COR-L47 (cell line): ENCODE data around the gene RFX2.
A peak's percentile ranks its signal among the peaks of the same experiment; 100 is the strongest.
"Not testable (repeated sequence)": the region's sequence is repeated elsewhere in the genome, so short reads cannot be mapped to it uniquely, and the experiment has no call there.

Experiments used
- DNase-seq: peaks from one replicate; lab custom pipeline; 2025; lab: John Stamatoyannopoulos, UW

Gene RFX2

DNA sequence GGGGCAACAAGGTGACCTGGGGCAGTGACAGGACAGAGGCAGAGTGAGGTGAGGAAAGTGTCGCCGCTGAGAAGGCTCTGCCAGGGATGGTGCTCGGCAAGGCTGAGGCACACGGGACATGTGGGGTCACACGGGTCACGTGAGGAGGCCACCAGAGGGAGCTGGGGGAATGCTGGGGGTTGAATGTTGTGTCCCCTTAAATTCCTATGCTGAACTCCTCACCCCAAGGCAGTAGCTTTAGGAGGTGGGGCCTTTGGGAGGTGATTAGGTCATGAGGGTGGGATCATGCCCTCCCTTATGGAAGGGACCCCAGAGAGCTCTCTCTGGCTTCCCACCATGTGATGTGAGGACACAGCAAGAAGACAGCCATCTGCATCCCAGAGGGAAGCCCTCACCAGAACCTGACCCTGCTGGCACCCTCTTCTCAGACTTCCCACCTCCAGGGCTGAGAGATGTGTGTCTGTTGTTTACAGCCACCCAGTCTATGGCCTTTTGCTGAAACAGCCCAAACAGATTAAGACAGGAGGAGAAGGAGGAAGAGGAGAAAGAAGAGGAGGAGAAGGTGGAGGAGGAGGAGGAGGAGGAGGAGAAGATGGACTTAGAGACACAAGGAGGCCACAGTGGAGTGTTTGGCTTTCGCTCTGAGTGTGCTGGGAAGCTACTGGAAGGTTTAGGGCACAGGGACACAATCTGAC, 35.4 kb downstream of the RFX2 start:
- DNase-seq, result no peak

DNA sequence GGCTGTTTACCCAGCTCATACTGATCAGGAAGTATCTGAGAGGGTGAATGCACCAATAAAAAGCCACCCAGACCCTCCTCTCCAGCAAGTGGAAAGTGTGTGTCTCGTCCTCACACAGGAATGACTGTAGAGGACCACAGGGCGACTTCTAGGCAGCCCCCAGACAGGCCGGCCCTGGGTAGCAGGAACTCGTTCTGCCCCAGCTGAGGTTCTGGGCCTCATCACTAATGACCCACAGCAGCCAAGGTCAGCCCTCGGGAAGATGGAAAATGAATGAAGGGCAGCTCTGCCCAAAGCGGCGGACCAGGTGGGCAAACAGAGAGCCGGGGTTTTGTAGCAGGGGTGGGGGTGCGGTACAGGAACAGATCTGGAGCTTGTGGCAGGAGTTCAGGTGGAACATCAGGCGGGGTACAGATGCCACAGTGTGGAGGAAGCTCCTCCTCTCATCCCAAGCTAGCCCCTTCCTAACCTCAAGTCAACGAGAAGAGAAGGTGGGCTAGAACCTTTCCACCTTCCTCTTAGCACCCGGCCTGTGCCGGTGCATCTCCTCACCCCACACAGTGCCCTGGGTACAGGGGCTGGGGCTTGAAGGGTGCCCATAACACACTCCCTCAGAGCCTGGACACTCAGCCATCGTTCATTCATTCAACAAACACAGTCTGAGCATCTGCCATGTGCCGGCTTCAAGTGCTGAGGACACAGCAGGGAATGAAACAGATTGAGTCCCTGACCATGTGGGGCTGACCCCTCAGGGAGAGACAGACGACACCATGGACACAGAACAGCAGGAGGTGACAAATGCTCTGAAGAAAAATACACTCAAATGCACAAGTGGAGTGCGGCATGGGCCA, 36.2 kb downstream of the RFX2 start:
- DNase-seq, result no peak

DNA sequence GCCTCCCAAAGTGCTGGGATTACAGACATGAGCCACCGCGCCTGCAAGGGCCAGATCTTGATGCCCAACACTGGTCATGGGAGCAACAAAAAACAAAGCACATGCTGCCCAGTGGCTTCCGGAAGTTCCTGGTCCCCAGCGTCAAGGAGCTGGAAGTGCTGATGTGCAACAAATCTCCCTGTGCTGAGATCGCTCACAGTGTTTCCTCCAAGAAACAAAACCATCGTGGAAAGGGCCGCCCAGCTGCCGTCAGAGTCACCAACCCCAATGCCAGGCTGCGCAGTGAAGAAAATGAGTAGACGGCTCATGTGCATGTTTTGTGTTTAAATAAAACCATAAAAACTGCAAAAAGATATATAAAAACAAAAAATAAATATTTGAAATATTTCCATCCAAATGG, 37.1 kb downstream of the RFX2 start:
- not testable (repeated sequence) for DNase-seq

DNA sequence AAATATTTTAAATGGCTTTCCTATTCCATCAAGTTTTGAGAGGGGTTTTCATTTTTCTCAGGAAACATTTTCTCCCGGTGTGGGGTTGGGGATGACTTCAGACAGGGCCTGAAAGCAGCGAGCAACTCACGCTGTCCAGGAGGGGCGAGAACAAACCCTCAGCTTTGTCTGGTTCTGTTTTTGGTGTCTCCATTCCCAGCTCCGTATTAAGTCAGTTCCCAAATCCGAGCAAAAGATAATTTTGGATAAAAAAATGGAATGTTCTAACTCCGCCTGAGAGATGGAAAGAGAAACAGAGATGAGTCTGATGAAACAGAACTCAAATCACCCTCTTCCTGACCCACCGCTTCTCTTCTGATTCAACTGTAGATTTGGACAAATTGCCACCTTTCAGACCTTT, 38.4 kb downstream of the RFX2 start:
- no peak for DNase-seq

DNA sequence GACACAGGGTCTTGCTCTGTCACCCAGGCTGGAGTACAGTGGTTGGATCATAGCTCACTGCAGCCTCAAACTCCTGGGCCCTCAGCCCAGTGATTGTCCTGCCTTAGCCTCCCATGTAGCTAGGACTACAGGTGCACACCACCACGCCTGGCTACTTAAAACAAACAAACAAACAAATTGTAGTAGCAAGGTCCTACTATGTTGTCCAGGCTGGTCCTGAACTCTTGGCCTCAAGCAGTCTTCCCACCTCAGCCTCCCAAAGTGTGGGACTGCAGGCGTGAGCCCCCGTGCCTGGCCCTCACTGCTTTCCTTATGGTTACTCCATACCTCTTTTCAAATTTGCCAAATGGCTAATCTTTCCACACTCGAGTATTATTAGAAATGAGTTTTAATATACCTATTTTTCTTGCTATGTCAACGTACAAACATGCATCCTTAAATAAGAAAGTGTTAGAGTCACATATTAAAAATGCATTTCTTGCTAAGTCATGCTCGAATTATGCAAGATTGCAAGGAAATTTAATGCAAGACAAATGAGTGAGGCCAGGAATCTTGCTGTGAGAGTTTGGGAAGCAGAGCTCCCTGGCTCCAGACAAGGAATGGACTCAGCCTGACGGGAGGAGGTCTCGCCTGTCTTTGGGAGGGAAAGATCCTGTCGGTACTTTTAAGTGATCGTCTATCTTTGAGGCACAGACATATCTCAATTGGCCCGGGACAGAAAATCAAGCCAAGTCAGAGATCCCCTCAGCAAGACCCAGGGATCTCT, 39.4 kb downstream of the RFX2 start:
- no peak for DNase-seq

DNA sequence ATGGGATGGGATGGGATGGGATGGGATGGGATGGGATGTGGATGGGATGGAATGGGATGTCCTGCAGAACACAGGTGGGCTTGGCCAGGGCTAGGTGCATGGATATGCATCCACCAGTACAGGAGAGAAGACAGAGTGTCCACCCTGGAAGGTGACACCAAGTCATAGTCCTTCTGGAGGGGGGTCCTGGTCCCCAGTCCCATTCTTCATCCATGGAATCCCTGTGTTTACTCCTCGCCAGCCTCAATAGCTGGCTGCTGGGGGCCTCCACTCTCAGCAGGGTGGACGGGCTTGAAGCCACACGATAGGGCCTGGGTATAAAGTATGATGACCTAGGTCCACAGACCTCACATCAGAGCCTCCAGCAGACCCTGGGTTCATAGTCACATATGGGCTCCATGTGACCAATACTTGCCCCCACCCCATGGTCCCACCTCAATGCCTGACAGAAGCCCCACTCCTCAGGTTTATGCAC, 40.1 kb downstream of the RFX2 start:
- no peak for DNase-seq

DNA sequence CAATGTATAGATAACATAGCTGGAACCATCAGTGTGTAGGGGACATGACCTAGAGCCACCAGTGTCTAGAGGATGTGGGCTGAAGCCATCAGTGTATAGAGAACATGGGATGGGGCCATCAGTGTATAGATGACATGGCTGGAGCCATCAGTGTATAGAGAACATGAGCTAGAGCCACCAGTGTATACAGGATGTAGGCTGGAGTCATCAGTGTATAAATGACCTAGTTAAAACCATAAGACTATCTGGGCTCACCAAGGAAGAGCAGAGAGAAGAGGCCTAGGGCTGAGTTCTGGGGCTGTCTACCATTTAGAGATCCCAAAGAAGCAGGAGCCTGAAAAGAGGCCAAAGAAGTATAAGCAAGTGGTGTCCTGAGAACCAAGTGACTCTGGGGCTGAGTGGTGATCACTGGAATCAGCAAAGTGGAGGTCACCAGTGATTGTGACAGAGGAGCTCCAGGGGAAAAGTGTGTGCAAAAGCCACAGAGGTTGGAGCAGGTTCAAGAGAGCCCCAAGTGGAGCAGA, 41.0 kb downstream of the RFX2 start:
- no peak for DNase-seq

DNA sequence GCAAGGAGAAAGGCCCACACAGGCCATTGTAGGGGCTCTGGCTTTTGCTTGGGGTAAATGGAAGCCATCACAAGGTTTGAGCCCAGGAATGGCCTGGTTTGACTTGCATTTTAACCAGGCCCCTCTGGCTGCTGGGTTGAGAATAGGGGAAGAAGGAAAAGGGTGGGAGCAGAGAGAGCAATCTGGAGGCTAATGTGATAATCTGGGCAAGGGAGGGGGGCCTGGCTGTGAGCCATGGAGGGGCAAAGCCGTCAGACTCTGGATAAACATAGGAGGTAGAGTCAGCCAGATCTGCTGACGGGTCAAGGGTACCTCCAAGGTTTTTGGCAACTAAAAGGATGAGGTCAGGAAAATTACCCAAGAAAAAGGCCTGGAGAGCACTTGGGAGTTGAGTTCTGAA, 41.6 kb downstream of the RFX2 start:
- no peak for DNase-seq

DNA sequence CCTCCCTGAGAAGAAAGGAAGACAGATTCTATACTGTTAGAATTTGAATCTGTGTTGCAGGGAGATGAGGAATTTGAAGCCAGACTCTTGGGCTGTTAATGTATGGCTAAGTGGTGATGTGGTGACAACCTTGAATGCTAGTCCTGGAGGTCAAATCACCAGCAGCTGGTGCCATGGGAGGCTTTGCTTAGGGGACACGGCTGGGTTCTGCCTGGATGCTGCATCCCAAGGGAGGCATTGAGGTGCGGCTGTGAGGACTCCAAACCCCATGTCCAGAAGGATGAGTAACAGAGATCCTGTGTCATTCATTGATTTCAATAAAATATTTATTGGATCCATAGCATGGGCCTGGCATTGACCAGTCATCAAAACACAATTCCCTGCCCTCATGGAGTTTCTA, 42.3 kb downstream of the RFX2 start:
- no peak for DNase-seq

DNA sequence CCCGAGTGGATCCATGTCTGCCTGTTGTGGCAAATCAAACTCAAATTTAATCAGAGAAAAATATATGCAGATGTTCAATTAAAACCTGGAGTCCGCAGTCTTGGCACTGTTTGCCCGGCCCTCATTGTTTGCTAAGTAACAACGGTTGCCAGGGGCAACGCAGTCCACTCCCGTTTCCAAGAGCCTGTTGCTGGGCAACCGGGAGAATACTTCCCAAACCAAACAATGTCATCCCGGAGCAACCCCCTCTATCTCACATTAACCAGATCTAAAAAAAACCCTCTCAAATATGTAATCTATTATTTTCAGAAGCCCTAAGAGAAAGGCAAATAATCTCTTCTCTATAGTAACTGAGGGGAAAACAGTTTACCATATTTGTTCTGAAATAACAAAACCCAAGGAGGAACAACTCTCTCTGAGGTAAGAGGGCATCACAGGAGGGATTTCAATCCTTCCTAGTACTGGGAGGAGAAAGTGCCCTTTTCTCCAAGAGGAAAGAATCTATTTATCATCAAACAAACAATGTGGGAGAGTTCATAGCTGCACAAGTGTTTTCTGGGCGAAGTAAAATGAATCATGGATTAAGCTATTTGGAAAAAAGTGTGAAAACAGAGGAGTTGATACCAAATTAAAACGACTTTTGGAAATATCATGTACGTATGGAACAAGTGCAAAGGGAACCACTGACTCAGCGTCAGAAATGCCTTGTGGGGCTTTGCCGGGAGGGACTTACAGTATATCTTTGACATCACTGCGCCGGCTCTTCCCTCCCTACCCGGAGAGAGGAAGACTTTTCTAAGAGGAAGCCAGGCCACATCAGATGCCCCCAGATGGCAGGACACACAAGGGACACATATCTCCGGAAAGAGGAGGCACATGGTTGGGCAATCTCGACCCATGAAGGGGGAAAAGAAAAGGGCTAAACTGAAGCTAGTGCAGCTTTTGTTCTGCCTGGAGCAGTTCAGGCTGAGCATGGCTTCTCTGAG, 43.3 kb downstream of the RFX2 start:
- DNase-seq, result peak; percentile 99

DNA sequence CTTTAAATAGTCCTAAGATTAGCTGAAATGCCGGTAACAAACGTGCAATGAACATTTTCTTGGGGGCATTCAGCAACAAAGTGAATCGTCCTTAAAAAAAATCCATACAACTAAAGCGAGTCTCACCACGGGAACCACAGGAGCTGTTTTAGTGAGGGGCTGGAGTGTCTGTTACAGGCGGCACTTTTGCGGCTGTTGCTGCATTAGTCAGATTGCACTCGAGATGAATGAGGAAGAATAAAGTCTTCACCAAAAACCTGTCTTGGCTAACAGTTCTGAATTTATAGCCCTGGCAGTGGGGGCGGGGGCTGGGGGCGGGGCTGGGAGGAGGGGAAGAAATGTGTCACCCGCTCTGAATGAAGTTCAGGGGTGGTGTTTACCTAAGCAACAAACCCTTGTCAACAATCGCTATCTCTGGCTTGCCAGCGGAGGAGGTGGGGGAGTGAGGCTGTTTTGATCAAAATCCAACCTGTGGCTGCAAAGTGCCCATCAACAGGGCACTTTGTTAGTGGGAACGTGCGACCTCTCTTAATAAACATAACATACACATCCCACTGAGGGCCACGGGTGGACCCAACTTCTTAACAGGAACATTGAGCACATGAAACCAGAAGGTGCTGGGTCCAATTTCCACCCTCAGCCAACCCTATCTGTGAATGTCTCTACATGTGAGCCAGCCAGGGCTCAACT, 44.5 kb downstream of the RFX2 start:
- peak; percentile 70 for DNase-seq

DNA sequence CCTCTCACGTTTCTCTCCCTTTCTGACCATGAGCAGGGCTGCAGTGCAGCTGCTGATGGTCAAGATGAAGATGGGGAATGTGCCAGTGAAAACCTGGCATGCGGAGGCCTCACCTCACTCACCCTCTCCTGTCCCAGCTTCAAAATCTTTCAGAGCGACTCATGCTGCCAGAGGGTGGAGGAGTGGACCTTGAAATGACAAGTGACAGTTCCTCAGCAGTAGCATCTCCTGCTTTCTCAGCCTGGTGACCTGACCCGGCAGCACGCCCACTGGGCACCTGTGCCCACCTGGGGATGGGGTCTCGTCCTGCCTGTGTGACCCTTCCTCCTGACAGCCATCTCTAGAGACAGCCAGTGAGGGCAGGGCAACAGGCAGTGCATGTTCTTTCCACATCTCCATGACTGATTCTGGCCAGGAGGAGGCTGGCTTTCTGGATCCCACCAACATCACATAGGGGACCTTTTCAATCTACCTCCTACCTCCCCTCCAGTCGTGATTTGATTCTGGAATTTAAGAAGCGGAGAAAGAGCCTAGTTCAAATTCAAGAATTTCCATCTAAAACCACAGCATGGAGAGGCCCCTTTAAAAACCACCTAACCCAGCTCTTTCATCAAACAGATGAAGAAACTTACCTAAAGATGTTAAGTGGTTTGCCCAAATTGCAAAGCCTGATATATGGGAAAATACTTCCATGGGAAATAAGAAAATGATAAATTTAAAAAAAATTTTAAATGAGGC, 45.8 kb downstream of the RFX2 start:
- DNase-seq, result no peak

DNA sequence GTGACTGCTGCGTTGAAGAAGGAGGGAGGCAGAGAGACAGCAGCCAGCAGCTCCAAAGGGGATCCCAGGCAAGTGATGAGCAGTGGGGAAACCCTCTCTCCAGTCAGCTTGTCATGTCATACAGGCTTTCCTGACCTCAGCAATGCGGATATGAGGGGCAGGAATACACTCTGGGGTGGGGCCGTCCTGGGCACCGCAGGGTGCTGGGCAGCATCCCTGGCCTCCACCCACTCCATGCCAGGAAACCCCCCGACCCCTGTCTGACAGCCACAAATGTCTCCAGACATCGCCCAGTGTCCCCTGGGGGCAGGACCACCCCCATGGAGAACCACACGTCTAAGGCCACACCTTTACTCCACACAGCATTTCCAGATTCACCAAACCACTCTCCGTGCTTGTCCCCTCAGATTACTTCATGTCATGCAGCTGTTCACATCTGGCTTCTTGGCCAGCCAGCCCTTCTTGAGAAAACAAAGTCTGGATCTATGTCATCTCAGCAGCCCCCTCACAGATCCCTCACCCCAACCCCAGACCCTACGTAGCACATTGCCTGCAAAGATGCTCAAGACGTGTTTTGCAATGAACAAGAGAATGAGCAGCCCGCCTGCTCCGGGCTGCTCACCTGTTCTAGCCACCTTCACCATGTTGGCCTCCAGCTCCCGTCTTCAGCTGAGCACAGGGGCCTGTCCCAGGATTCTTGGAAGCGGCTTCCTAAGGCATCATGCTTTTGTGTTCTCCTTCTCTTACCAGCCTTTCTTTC, 46.5 kb downstream of the RFX2 start:
- DNase-seq, result no peak

DNA sequence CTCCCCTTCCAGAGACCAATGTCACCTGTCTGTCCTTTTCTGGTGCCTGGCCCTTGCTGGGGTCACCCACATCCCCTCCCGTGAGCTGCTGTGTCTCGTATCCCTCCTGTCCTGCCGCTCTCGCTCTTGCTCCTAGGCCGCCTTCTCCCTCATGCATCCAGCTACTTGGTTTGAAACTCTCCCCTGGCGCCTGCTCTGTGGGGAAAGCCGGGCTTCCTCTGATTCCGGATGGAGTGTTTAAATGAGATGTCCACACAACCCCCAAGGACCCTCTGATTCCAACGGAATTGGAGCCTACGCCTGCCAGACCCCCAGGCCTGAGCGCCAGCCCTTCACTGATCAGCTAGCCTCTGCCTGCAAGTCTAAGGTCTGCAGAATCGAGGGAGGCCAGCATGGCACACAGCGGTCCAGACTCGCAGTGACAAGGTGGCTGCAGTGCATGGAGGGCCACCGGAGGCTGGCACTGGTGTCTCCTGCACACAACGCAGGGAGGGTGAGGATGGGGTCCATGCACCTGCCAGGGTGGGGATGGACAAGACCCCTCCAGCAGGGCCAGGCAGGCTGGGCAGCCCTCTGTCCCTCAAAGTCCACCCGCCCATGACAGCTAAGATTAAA, 47.2 kb downstream of the RFX2 start:
- DNase-seq, result no peak

DNA sequence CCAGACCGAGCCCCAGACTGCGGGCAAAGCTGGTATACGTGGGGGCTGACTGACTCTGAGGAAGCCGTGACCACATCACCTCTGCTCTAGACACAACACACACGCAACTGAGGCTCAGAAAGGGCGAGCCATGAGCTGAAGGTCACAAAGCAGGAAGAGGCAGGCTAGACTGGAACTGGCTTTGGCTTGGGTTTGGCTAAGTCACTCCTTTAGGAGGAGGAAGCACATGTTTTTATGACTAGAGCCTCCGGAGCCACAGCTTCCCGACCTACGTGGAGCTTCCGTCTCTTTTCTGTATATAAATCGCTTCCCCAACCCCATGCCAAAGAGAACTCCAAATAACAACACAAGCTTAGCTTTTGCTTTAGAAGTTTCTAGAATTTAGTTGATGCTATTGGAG, 48.0 kb downstream of the RFX2 start:
- no peak for DNase-seq

DNA sequence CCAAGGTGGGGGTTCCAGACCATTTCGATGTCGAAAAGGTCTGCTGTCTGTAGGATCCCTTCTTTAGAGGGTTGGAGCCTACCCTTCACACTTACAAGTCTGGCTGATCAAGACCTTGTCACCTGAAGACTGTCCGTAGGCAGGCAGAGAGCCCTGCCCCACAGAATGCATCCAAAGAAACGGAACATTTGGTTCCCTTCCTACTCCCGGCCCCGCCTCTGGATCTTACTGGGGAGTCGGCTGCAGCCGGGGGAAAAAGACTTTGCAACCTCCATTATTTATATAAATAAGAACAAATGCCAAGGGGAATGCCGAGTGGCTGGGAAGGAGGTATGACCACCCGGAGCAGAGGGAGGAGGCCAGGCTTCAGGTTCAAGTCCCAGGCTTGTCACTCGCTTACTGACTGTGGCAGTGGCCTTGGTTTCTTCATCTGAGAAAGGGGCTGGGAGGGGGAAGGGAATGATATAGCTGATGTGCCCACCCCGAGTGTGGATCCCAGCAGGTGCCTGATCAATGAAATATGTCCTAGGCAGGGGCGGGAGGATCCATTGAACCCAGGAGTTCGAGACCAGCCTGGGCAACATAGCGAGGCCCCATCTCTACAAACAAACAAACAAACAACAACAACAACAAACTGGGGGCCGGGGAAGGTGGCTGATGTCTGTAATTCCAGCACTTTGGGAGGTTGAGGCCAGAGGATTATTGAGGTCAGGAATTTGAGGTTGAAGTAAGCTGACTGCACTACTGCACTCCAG, 48.7 kb downstream of the RFX2 start:
- no peak for DNase-seq

DNA sequence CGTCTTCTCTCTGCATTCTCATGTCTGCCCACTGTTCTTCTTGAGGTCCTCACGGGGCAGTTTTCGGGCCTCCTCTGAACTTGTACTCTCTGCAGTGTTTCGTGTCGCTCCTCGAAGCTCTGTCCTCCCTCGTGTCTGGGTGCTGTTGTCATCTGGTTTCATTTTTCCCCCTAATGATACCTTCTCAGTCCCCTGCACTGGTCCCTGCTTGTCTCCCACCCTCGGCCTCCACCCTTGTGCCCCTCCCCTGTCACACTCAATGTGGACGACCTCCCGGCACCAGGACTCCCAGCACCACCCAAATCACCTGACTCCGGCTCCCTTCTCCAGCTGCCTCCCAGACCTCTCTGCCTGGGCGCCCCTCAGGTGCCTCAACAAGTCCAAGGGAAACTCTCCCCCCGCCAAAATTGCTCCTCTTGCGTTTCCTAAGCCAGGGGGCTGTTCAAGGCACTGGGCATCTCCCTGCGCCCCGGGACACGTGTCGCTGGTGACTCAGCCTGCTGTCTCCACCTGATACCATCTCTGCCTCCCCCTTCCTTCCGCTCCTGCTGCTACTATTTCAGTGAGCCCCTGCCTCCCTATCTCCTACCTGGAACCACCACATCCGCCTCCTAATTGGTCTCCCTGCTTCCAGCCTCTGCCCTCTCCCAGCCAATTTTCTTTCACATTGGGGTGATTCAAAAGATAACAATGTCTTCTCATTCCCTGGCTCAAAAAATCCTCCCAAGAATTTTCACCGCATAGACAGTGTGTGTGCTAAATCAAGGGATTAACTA, 49.5 kb downstream of the RFX2 start:
- no peak for DNase-seq
